Prostate gland (tissue), 2 donors: Measurements from ENCODE around the gene LRCH4. TPM values are rescaled to one million over a fixed set of nuclear protein-coding genes. Genes with fewer than 3 reads are reported as not detected.

Experiments used
- DNase-seq: peaks from one replicate; pipeline ENCODE4 v3.0.0-alpha.2; 2019; ENCODE audit warnings: low spot score
- H3K27ac ChIP-seq, 2 donors: fragments of 200-600 bp; sonication (generic); 2 replicates each; pipeline ENCODE4 v1.5.1; 2017 to 2019
- H3K27me3 ChIP-seq: fragments of 200-600 bp; sonication (generic); replicated peaks from 2 replicates; pipeline ENCODE4 v1.5.1; 2019; ENCODE audit not compliant: insufficient read depth
- H3K36me3 ChIP-seq, 2 donors: fragments of 200-600 bp; sonication (generic); 1 replicate in 1 of 2; 2 replicates in 1 of 2; pipeline versions ENCODE4 v1.5.1 to v1.8.1; 2017 to 2019
- H3K4me1 ChIP-seq: fragments of 200-600 bp; sonication (generic); replicated peaks from 2 replicates; pipeline ENCODE4 v1.5.1; 2019
- H3K4me3 ChIP-seq, 2 donors: fragments of 200-600 bp; sonication (generic); 2 replicates each; pipeline ENCODE4 v1.5.1; 2017 to 2019
- H3K9me3 ChIP-seq: fragments of 200-600 bp; sonication (generic); 2 replicates; pipeline ENCODE4 v1.5.1; 2017
- CTCF ChIP-seq, 4 experiments: fragments of 200-600 bp in 2 of 4; fragments of 450-650 bp in 2 of 4; sonication (generic) in 2 of 4; IDR thresholded peaks; 1 replicate in 3 of 4; 2 replicates in 1 of 4; pipeline ENCODE4 v1.5.1; 2016 to 2019; ENCODE audit warnings: antibody characterized with exemption in 4 of 4, mild to moderate bottlenecking in 2 of 4, moderate library complexity in 2 of 4
- POLR2A ChIP-seq: fragments of 450-650 bp; IDR thresholded peaks from one replicate; pipeline ENCODE4 v1.6.1; 2016; ENCODE audit warnings: antibody characterized with exemption, mild to moderate bottlenecking
- POLR2AphosphoS5 ChIP-seq: sonication (generic); formaldehyde crosslinking; IDR thresholded peaks from one replicate; pipeline ENCODE4 v1.6.1; 2017; ENCODE audit warnings: antibody characterized with exemption
- WGBS: methylation state at CpG from one replicate; pipeline ENCODE4 v1.1.5; 2018; 5-methylcytosine and 5-hydroxymethylcytosine counted together
- intact Hi-C: fragments of 100-400 bp; cut with DNase I; formaldehyde crosslinking; loops from one replicate; pipeline ENCODE4 v1.14.2; 2022
- total RNA-seq, 2 donors: library from RNA; depleted of rRNA; stranded (reverse); fragments of >200 nt; gene quantifications; one replicate each; pipeline ENCODE4 v1.1.0, GENCODE V29; 2016

LRCH4 gene
- total RNA-seq, 2 donors from 2014 or later, result 66.8 to 202 TPM

DNA sequence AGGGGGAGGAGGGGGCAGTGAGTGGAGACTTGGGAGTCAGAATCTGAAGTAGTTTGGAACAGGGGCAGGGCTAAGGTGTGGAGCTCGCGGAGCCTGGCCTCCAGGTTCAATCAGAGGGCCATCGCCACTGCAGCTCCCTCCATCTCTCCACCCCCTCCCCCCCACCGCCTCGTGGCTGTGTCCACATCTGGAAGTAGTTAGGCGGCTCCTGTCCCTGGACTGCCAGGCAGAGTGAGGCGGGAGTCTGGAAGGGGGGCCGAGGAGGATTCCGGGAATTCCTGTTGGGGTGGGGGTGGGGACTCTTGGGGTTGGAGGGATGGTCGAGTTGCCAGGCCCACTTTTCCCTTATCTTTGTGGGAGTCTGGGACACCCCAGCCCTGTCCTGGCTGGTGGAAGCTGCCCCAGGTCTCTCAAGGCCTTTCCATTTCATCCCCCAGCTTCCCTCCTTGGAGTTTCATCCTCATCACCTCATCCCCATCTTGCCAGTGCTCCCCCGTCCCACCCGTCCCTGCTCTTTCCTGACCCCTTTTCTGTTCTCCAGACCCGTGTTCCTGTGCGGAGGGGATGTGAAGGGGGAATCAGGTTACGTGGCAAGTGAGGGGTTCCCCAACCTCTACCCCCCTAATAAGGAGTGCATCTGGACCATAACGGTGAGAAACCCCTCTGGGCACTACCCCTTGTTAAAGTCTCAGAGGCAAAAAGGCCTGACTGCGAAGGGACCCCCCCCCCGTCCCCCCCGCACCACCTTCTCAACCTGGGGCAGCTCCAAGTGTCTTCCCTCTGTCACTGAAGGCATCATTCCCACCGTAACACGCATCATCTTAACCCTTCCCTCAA lies 17.2 kb upstream of the LRCH4 start:
- Histone ChIP-seq H3K27ac (peak overlapping the region; percentile 74 to 77), H3K9me3 (no peaks in the 10 kb centered on the region), H3K4me3 (peak overlapping the region; percentile 52 to 68), H3K27me3 (no peaks in the 10 kb centered on the region), H3K4me1 (no peaks in the 10 kb centered on the region), H3K36me3 (no peaks in the 10 kb centered on the region)
- intact Hi-C loops, result no loop called here
- TF ChIP-seq POLR2AphosphoS5, result no peak
- no peak for TF ChIP-seq POLR2A
- no peak for TF ChIP-seq CTCF (IDR thresholded peaks at IDR 0.05)
- 30% methylated on average over 21 of the region's 21 CpGs for WGBS
- DNase-seq, result no peak

DNA sequence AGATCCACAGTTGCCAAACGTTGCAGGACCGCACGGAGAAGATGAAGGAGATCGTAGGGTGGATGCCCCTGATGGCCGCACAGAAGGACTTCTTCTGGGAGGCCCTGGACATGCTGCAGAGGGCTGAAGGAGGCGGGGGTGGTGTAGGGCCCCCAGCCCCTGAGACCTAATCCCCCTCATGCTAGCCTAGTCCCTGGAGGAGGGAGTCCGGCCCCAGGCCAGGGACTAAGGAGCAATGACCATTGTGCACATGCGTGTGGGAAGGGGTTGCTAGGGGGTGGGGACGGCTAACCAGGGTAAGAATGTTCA lies 14.8 kb upstream of the LRCH4 start:
- Histone ChIP-seq H3K36me3 (no peaks in the 10 kb centered on the region), H3K9me3 (no peaks in the 10 kb centered on the region), H3K27me3 (no peaks in the 10 kb centered on the region), H3K4me3 (no peak overlapping the region), H3K4me1 (no peaks in the 10 kb centered on the region), H3K27ac (no peak overlapping the region)
- DNase-seq, result no peak
- intact Hi-C loops, result no loop called here
- TF ChIP-seq POLR2AphosphoS5, result no peak
- TF ChIP-seq CTCF (IDR thresholded peaks at IDR 0.05), result no peak
- no peak for TF ChIP-seq POLR2A
- 84% methylated on average over 9 of the region's 9 CpGs for WGBS

- intact Hi-C loops, result no loop called here
Observed at GRCh38 chr7:100599911-100600729, 14.2 kb upstream of the LRCH4 start.

DNA sequence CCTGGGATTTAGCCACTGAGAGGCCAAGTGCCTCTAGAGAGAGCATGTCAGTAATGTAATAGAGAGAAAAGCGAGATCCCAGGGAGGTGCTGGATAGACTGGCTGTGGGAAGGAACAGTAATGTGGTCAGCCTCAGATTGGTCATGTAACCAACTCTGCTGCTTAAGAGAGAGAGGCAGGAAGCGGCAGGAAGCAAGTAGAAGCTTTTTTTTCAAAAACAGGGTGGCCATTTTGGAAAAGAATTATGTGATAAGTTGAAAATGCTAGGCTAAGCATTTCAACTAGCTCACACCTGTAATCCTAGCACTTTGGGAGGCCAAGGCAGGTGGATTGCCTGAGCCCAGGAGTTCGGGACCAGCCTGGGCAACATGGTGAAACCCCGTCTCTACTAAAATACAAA lies 12.5 kb upstream of the LRCH4 start:
- intact Hi-C loops, result no loop called here

More at GRCh38 chr7:100599911-100600729, 14.2 kb upstream of the LRCH4 start:
- Histone ChIP-seq H3K9me3 (no peaks in the 10 kb centered on the region), H3K36me3 (no peaks in the 10 kb centered on the region), H3K4me1 (no peaks in the 10 kb centered on the region), H3K4me3 (no peak overlapping the region), H3K27ac (no peak overlapping the region), H3K27me3 (no peaks in the 10 kb centered on the region)
- no peak for DNase-seq
- 80% methylated on average over 18 of the region's 18 CpGs for WGBS
- TF ChIP-seq POLR2AphosphoS5, result no peak
- TF ChIP-seq POLR2A, result no peak
- no peak for TF ChIP-seq CTCF (IDR thresholded peaks at IDR 0.05)

More for the DNA sequence above, 12.5 kb upstream of the LRCH4 start:
- Histone ChIP-seq H3K4me3 (no peak overlapping the region), H3K36me3 (no peaks in the 10 kb centered on the region), H3K27ac (no peak overlapping the region), H3K27me3 (no peaks in the 10 kb centered on the region), H3K9me3 (no peaks in the 10 kb centered on the region), H3K4me1 (no peaks in the 10 kb centered on the region)
- TF ChIP-seq POLR2AphosphoS5, result no peak
- no peak for TF ChIP-seq POLR2A
- no peak for TF ChIP-seq CTCF (IDR thresholded peaks at IDR 0.05)
- no peak for DNase-seq
- 91% methylated on average over 4 of the region's 4 CpGs for whole genome bisulfite sequencing
